SK-N-SH treated with all-trans-retinoic acid at 6 μM for 48 hours (cell line): ENCODE results near the gene CIC.

Source experiments
- ARNTL ChIP-seq: fragments of 450-650 bp; formaldehyde crosslinking; IDR thresholded peaks from 2 replicates; pipeline ENCODE4 v1.5.0; 2020; ENCODE audit warnings: low read depth, mild to moderate bottlenecking, moderate library complexity, borderline replicate concordance
- SNAI2 ChIP-seq: fragments of 250-450 bp; sonication (Bioruptor Pico); IDR thresholded peaks from 2 replicates; pipeline ENCODE4 v1.5.0; 2020; ENCODE audit warnings: mild to moderate bottlenecking, moderate library complexity

GRCh38 chr19:42276284-42276683 is 7.2 kb downstream of the CIC start:
- no peak for TF ChIP-seq ARNTL
- no peak for TF ChIP-seq SNAI2 (CRISPR knock-in tag)
